Measurements from ENCODE around the gene TRIM2.
A peak's percentile ranks its signal among the peaks of the same experiment; 100 is the strongest.

TRIM2 gene

DNA sequence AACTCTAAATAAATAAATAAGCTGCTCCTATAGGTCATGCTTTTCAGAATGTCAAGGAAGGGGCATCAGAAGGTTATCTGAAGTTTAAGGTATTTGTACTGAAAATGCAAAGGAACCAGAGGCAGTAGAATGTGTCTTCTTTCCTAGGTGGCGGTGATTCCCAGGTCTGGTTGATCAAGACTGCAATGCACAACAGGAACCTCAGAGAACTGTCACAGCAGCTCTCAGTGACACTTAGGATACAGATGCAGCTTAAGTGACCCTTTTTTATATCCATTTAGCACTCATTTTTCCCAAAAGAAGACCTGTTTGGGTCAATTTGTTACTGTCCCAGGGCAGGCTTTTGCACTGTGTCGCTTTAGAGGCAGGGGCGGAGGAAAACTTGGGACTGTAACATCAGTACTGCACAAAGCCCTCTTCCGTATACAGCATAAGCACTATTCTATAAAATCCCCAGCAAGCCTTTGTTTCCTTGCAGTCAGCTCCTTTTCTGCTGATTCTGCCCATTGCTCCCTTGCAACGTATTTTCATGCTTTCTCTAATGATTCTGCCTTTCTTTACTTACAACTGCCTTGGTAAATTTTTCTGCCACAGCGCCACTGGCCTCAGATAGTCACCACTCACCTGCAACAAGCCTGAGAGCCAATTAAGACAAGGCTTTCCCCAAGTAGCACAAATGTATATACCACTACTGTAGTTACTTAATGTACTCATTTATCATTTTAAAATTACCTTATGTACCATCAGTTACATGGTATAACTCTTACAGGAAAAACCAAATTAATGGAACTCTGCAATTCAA lies 138.7 kb downstream of the TRIM2 start:
- no peak for DNase-seq (ENCODE audit: low read depth in 2 of 2)
- no peak overlapping the region for H3K4me3 ChIP-seq (replicated peaks in 1 of 2; ENCODE audit: low read depth in 2 of 2, low read length in 2 of 2)
- TF ChIP-seq, protein P1, sequence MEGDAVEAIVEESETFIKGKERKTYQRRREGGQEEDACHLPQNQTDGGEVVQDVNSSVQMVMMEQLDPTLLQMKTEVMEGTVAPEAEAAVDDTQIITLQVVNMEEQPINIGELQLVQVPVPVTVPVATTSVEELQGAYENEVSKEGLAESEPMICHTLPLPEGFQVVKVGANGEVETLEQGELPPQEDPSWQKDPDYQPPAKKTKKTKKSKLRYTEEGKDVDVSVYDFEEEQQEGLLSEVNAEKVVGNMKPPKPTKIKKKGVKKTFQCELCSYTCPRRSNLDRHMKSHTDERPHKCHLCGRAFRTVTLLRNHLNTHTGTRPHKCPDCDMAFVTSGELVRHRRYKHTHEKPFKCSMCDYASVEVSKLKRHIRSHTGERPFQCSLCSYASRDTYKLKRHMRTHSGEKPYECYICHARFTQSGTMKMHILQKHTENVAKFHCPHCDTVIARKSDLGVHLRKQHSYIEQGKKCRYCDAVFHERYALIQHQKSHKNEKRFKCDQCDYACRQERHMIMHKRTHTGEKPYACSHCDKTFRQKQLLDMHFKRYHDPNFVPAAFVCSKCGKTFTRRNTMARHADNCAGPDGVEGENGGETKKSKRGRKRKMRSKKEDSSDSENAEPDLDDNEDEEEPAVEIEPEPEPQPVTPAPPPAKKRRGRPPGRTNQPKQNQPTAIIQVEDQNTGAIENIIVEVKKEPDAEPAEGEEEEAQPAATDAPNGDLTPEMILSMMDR (IDR thresholded peaks at IDR 0.05; ENCODE audit: low read depth, low read length), result no peak

DNA sequence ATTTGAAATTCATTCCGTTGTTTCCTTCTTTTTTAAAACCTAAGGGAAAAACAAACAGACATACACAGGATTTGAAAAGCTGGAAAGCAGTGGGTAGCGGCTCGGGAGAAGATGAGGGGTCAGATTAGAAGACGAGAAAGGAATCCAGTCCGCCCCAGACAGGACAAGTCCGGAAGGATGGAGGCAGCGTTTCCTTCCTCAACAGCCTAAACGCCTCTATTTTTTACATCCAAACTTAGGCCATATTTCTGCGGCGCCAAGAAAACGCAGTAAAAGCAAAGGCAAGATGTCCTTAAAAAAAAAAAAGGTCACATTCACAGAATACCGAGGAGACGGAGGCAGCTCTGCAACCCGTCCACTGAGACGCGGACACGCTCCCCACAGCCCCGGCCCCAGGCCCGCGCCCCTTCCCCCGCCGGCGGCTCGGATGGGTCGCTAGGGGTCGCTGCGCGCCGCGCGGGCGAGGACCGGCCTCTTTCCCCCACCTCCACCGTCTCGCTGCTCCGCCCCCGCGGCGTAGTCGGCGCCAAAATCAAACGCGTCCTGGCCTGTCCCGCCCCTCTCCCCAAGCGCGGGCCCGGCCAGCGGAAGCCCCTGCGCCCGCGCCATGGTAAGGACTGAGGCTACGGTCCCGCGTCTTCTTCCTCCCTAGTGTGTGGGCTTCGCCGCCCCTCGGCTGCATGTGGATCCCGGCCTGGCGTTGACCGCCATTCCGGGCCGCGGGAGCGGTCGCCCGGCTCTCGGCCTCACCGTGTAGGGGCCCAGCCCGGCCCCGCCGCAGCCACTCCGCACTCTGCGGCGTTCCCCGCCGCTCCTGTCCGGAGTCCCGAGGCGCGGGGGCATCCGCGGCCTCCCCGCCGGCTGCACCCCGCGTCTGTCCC lies 140.1 kb downstream of the TRIM2 start, which contains the start of gene MND1:
TSS of gene MND1 (plus strand) at position 558 of the 881 bp plus-strand sequence. CDS start at position 608, 50 bp downstream.
- TF ChIP-seq, protein P1 (IDR thresholded peaks at IDR 0.05; ENCODE audit: low read depth, low read length), result peak; percentile 51
- peak; percentile 81 for DNase-seq (ENCODE audit: low read depth in 2 of 2)
- H3K4me3 ChIP-seq (replicated peaks in 1 of 2; ENCODE audit: low read depth in 2 of 2, low read length in 2 of 2), result peak within 1 kb of the TSS; percentile 74 to 81

DNA sequence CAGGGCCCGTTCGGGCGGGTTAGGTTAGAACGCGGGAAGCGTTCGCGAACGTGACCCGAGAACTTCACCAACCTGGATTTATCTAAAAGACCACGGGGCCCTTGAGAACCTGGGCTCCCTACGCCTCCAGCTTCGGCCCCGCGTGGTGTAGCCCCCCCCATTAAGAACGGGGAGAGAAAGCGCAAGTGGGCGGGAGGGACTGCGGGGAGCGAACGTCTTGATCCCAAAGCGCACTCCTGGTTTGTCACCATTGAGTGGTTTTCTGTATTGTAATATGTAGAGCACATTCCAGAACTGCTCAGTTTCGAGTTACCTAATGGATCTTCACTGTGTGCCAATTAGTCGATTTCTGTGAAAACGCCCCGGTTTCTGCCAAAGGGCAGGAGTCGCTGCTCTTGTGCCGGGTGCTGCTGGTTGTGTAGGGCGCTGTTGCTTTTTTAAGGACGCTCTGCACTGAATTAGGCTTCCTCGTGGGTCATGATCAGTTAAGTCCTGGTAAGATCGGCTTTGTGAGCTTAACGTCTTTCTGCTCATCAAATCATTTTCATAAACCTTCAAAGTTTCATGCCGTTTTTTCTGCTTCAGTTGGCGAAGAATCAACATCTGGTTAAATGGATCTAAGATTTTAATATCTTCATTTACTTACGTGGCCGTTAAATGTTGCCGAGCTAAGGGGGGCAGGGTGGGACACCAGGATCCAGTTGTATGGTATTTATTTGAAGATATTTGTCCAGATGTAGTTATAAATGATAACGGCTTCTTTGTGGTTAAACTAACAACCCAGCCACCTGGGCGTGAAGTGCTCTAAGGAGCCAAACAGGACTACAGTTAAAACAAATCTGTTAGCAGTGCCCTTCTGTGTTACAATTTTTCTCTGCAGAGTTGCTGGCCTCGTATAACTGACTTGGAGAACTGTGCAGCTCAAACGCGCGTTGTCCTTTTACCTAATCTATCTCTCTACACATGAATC lies 141.1 kb downstream of the TRIM2 start:
- peak overlapping the region; percentile 74 to 81 for H3K4me3 ChIP-seq (replicated peaks in 1 of 2; ENCODE audit: low read depth in 2 of 2, low read length in 2 of 2)
- DNase-seq (ENCODE audit: low read depth in 2 of 2), result peak; percentile 66
- TF ChIP-seq, protein P1 (IDR thresholded peaks at IDR 0.05; ENCODE audit: low read depth, low read length), result no peak

DNA sequence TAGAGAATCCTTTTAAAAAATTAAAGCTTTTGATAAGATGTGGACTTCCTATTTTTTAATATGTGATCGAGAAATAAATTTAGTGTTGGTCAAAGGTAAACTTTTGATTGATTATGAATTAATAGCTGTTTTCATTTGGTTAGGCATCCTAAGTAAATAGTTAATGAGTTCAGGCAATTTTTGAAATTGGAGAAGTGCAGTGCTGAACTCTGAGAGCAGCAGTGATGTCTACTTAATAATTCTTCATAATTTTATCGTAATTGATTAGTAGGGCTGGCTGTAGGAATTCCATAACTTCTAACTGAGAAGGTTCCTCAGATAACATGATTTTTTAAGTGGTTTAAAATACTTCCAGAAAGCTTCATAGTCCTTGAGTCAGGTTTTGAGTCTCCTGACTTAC lies 141.8 kb downstream of the TRIM2 start:
- no peak overlapping the region for H3K4me3 ChIP-seq (replicated peaks in 1 of 2; ENCODE audit: low read depth in 2 of 2, low read length in 2 of 2)
- no peak for DNase-seq (ENCODE audit: low read depth in 2 of 2)

DNA sequence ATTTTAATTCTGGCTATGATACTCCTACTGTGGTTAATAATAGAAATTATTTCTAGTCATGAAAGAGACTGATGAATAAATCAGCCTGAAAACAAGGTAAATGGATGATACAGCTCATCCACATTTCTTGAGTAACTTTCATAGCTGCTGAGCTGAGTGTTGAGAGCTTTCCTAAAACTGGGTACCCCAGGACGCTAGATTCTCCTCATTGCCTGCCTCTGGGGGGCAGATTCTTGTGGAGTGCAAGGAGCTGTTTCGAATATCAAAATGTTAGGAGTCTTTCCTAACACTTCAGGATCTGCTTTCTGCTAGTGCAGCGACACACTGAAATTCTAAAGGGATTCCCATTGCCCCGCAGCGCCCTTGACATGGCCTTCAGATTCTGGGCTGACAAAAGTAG lies 142.3 kb downstream of the TRIM2 start:
- TF ChIP-seq, protein P1 (IDR thresholded peaks at IDR 0.05; ENCODE audit: low read depth, low read length), result no peak
- no peak overlapping the region for H3K4me3 ChIP-seq (replicated peaks in 1 of 2; ENCODE audit: low read depth in 2 of 2, low read length in 2 of 2)
- DNase-seq (ENCODE audit: low read depth in 2 of 2), result peak in 1 of 2 donors; percentile 24

More for the DNA sequence above, 141.8 kb downstream of the TRIM2 start:
- TF ChIP-seq, protein P1 (IDR thresholded peaks at IDR 0.05; ENCODE audit: low read depth, low read length), result no peak

DNA sequence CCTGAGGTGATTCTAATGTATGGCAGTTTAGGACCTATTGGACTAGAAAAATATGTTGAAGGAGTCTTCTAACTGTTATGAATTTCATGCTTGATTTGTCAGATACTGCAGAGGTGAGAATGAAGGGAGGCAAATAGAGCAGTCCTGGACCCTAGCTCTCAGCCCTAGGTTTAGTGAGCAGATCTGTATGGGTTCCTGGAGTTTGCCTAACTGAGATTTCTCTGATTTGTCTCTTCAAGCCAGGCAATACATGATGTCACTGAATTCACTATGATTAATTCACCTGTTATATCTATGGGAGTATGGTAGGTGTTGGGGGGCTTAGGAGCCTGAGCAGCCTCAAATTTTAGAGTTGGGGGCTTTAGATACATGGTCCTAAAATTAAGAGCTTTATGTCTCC lies 142.9 kb downstream of the TRIM2 start:
- no peak overlapping the region for H3K4me3 ChIP-seq (replicated peaks in 1 of 2; ENCODE audit: low read depth in 2 of 2, low read length in 2 of 2)
- TF ChIP-seq, protein P1 (IDR thresholded peaks at IDR 0.05; ENCODE audit: low read depth, low read length), result no peak
- no peak for DNase-seq (ENCODE audit: low read depth in 2 of 2)

Measured in cardiac fibroblast (primary cell).